WTC11 (cell line): ENCODE data around the gene CELF4.

Source experiments
- ATF3 ChIP-seq: sonication (generic); formaldehyde crosslinking; conservative IDR thresholded peaks from 2 replicates; pipeline ENCODE4 v1.8.1; 2022; ENCODE audit warnings: mild to moderate bottlenecking, missing genetic modification reagents
- CTCF ChIP-seq: fragments of 200-600 bp; IDR thresholded peaks from 2 replicates; pipeline ENCODE4 v1.8.0; 2022; ENCODE audit warnings: antibody characterized with exemption
- MAX ChIP-seq: sonication (generic); formaldehyde crosslinking; IDR thresholded peaks from 2 replicates; pipeline ENCODE4 v1.8.0; 2022; ENCODE audit warnings: mild to moderate bottlenecking, missing genetic modification reagents
- NFYB ChIP-seq: sonication (generic); formaldehyde crosslinking; conservative IDR thresholded peaks from 2 replicates; pipeline ENCODE4 v1.8.0; 2022; ENCODE audit warnings: low read depth, missing genetic modification reagents
- TP53 ChIP-seq: sonication (generic); formaldehyde crosslinking; IDR thresholded peaks from 2 replicates; pipeline ENCODE4 v1.8.1; 2023; ENCODE audit warnings: mild to moderate bottlenecking, missing genetic modification reagents
- ZNF121 ChIP-seq: sonication (generic); formaldehyde crosslinking; IDR thresholded peaks from 2 replicates; pipeline ENCODE4 v1.8.0; 2023; ENCODE audit warnings: missing genetic modification reagents
- ZNF138 ChIP-seq: sonication (generic); formaldehyde crosslinking; conservative IDR thresholded peaks from 2 replicates; pipeline ENCODE4 v1.8.1; 2022; ENCODE audit warnings: mild to moderate bottlenecking, moderate library complexity, missing genetic modification reagents
- TF ChIP-seq, protein P1 (sequence below): sonication (generic); formaldehyde crosslinking; IDR thresholded peaks from 2 replicates; pipeline ENCODE4 v1.8.1; 2023; ENCODE audit warnings: mild to moderate bottlenecking, missing genetic modification reagents, borderline replicate concordance
- TF ChIP-seq, protein P2 (sequence below): sonication (generic); formaldehyde crosslinking; IDR thresholded peaks from 2 replicates; pipeline ENCODE4 v1.8.0; 2023; ENCODE audit warnings: missing genetic modification reagents, mild to moderate bottlenecking, borderline replicate concordance
- TF ChIP-seq, protein P3 (sequence below): sonication (generic); formaldehyde crosslinking; IDR thresholded peaks from 2 replicates; pipeline ENCODE4 v1.8.0; 2022; ENCODE audit warnings: missing genetic modification reagents
- TF ChIP-seq, protein P4 (sequence below): sonication (generic); formaldehyde crosslinking; IDR thresholded peaks from 2 replicates; pipeline ENCODE4 v1.8.1; 2023; ENCODE audit warnings: mild to moderate bottlenecking, missing genetic modification reagents, moderate library complexity

DNA sequence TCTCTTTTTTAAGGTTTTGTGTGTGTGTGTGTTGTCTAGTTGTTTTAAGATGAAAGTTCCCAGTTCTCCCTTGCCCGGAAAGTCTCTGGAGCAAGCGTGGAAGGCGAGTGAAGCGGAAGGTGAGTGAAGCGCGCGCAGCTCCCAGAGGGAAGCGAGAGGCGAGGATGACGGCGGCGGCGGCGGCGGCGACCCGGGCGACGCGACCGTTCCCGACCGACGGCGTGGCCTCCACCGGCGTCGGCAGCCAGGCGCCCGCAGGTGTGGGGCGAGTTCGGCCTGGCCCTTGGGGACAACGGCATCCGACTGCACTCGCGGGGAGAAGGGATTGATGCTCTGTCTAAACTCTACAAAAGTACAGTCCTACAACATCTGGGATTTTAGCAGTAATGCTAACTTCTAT lies 321.9 kb downstream of the CELF4 start:
- TF ChIP-seq CTCF, result no peak
- TF ChIP-seq, protein P1, sequence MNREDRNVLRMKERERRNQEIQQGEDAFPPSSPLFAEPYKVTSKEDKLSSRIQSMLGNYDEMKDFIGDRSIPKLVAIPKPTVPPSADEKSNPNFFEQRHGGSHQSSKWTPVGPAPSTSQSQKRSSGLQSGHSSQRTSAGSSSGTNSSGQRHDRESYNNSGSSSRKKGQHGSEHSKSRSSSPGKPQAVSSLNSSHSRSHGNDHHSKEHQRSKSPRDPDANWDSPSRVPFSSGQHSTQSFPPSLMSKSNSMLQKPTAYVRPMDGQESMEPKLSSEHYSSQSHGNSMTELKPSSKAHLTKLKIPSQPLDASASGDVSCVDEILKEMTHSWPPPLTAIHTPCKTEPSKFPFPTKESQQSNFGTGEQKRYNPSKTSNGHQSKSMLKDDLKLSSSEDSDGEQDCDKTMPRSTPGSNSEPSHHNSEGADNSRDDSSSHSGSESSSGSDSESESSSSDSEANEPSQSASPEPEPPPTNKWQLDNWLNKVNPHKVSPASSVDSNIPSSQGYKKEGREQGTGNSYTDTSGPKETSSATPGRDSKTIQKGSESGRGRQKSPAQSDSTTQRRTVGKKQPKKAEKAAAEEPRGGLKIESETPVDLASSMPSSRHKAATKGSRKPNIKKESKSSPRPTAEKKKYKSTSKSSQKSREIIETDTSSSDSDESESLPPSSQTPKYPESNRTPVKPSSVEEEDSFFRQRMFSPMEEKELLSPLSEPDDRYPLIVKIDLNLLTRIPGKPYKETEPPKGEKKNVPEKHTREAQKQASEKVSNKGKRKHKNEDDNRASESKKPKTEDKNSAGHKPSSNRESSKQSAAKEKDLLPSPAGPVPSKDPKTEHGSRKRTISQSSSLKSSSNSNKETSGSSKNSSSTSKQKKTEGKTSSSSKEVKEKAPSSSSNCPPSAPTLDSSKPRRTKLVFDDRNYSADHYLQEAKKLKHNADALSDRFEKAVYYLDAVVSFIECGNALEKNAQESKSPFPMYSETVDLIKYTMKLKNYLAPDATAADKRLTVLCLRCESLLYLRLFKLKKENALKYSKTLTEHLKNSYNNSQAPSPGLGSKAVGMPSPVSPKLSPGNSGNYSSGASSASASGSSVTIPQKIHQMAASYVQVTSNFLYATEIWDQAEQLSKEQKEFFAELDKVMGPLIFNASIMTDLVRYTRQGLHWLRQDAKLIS, result no peak
- no peak for TF ChIP-seq ATF3 (CRISPR knock-in tag)
- TF ChIP-seq ZNF121, result no peak
- TF ChIP-seq, protein P2, sequence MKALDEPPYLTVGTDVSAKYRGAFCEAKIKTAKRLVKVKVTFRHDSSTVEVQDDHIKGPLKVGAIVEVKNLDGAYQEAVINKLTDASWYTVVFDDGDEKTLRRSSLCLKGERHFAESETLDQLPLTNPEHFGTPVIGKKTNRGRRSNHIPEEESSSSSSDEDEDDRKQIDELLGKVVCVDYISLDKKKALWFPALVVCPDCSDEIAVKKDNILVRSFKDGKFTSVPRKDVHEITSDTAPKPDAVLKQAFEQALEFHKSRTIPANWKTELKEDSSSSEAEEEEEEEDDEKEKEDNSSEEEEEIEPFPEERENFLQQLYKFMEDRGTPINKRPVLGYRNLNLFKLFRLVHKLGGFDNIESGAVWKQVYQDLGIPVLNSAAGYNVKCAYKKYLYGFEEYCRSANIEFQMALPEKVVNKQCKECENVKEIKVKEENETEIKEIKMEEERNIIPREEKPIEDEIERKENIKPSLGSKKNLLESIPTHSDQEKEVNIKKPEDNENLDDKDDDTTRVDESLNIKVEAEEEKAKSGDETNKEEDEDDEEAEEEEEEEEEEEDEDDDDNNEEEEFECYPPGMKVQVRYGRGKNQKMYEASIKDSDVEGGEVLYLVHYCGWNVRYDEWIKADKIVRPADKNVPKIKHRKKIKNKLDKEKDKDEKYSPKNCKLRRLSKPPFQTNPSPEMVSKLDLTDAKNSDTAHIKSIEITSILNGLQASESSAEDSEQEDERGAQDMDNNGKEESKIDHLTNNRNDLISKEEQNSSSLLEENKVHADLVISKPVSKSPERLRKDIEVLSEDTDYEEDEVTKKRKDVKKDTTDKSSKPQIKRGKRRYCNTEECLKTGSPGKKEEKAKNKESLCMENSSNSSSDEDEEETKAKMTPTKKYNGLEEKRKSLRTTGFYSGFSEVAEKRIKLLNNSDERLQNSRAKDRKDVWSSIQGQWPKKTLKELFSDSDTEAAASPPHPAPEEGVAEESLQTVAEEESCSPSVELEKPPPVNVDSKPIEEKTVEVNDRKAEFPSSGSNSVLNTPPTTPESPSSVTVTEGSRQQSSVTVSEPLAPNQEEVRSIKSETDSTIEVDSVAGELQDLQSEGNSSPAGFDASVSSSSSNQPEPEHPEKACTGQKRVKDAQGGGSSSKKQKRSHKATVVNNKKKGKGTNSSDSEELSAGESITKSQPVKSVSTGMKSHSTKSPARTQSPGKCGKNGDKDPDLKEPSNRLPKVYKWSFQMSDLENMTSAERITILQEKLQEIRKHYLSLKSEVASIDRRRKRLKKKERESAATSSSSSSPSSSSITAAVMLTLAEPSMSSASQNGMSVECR (CRISPR knock-in tag), result no peak
- no peak for TF ChIP-seq NFYB
- TF ChIP-seq, protein P3, sequence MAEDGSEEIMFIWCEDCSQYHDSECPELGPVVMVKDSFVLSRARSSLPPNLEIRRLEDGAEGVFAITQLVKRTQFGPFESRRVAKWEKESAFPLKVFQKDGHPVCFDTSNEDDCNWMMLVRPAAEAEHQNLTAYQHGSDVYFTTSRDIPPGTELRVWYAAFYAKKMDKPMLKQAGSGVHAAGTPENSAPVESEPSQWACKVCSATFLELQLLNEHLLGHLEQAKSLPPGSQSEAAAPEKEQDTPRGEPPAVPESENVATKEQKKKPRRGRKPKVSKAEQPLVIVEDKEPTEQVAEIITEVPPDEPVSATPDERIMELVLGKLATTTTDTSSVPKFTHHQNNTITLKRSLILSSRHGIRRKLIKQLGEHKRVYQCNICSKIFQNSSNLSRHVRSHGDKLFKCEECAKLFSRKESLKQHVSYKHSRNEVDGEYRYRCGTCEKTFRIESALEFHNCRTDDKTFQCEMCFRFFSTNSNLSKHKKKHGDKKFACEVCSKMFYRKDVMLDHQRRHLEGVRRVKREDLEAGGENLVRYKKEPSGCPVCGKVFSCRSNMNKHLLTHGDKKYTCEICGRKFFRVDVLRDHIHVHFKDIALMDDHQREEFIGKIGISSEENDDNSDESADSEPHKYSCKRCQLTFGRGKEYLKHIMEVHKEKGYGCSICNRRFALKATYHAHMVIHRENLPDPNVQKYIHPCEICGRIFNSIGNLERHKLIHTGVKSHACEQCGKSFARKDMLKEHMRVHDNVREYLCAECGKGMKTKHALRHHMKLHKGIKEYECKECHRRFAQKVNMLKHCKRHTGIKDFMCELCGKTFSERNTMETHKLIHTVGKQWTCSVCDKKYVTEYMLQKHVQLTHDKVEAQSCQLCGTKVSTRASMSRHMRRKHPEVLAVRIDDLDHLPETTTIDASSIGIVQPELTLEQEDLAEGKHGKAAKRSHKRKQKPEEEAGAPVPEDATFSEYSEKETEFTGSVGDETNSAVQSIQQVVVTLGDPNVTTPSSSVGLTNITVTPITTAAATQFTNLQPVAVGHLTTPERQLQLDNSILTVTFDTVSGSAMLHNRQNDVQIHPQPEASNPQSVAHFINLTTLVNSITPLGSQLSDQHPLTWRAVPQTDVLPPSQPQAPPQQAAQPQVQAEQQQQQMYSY (CRISPR knock-in tag), result no peak
- TF ChIP-seq, protein P4, sequence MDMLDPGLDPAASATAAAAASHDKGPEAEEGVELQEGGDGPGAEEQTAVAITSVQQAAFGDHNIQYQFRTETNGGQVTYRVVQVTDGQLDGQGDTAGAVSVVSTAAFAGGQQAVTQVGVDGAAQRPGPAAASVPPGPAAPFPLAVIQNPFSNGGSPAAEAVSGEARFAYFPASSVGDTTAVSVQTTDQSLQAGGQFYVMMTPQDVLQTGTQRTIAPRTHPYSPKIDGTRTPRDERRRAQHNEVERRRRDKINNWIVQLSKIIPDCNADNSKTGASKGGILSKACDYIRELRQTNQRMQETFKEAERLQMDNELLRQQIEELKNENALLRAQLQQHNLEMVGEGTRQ (CRISPR knock-in tag), result no peak
- TF ChIP-seq ZNF138 (CRISPR knock-in tag), result no peak
- no peak; the same call in 1 of the 2 replicates for TF ChIP-seq MAX (CRISPR knock-in tag)
- no peak for TF ChIP-seq TP53 (CRISPR knock-in tag)
